Hepatic stellate cell (primary cell): ENCODE measurements around the gene TGFB1.
"Not testable (repeated sequence)": the region's sequence is repeated elsewhere in the genome, so short reads cannot be mapped to it uniquely, and the experiment has no call there.

Source experiments
- DNase-seq: peaks from one replicate; pipeline ENCODE4 v3.0.0; 2011; ENCODE audit warnings: low spot score

TGFB1 gene

GRCh38 chr19:41369769-41370168, 16.0 kb upstream of the TGFB1 start:
- no peak for DNase-seq

- DNase-seq: peak; percentile 64
Measured at GRCh38 chr19:41367848-41368301, 14.2 kb upstream of the TGFB1 start.

DNA sequence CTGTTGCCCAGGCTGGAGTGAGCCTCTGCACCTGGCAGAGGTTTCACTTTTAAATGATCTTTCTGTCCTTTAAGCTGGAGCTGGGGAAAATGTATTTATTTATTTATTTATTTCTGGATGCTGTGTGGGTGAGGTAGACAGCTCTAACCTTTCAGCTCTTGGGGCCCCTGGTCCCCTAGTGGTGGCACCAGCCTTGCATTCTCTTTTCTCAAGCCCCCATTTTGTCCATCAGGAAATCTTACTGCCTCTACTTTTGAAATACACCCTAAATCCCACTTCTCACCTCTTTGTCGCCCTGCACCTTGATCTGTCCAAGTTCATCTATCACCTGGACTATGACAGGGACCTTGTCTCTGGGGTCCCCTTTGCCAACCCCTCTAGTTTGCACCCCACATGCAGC, 12.4 kb upstream of the TGFB1 start:
- DNase-seq: no peak

DNA sequence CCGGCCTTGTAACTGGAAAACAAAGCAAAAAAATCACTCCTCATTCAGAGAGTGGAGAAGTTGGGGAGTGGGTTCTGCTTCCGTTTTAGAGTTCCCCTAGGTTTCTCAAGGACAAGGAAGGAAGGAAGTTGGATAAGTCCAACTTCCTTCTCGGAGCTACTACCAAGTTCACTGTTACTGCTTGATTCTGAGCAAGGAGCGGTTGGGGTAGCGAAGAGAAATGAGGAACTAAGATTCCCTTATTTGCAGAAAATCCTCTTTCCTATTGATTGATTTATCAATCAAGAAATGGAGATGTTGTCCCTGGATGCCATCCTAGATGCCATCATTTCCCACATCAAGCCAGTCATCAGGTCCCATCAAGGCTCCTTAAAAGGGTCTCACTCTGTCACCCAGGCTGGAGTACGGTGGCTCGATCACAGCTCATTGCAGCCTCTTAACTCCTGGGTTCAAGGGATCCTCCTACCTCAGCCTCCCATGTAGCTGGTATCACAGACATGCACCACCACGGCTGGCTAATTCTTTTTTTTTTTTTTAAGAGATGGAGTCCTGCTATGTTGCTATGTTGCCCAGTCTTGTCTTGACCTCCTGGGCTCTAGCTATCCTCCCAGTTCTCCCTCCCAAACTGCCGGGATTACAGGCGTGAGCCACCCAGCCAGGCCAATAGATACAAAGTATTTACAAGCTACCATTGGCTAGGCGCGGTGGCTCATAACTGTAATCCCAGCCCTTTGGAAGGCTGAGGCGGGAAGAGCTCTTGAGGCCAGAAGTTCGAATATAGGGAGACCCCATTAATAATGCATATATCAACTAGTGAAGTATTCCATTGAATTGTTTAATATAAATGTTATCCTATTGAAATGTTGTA, 11.0 kb upstream of the TGFB1 start:
- DNase-seq: no peak

DNA sequence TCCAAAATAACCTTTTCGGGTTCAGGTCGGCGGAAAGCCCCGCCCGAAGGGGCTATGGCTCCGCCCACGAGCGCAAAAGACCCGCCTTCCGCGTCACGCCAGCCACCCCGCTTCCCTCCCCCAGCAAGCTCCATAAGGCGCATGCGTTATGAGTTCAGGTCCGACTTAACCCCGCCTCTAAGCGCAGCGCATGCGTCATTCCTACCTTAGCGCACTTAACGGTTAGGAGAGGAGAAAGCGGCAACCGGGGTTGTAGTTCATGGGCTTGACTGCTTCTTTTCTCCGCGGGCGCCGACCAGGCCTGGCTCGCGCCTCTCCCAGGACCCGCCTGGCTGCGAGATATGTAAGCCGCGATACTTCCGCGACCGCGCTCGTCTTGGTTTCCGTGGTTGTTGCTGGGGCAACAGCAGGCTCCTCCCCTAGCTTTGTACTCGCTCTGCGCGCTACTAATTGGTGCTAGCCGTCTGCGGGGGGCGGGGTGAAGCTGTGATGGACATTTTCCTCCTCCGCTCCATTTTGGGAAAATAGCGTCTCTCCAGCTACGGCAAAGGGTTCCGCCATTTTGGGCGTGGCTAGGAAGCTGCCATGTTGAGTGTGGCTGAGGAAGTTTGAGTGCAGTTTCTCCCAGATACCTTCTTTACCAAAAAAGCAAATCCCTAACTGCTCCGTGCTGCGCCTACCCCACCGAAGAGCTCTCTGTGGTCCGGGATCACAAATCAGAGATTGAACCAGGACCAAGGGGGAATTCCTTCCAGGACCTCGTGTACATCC, 10.2 kb upstream of the TGFB1 start, which contains the start of gene B9D2:
TSS of gene B9D2 (minus strand) at position 397 of the 771 bp plus-strand sequence. CDS start 630 bp downstream, outside the sequence.
- DNase-seq: peak; percentile 98

GRCh38 chr19:41363371-41363752, 9.6 kb upstream of the TGFB1 start:
- no peak for DNase-seq

DNA sequence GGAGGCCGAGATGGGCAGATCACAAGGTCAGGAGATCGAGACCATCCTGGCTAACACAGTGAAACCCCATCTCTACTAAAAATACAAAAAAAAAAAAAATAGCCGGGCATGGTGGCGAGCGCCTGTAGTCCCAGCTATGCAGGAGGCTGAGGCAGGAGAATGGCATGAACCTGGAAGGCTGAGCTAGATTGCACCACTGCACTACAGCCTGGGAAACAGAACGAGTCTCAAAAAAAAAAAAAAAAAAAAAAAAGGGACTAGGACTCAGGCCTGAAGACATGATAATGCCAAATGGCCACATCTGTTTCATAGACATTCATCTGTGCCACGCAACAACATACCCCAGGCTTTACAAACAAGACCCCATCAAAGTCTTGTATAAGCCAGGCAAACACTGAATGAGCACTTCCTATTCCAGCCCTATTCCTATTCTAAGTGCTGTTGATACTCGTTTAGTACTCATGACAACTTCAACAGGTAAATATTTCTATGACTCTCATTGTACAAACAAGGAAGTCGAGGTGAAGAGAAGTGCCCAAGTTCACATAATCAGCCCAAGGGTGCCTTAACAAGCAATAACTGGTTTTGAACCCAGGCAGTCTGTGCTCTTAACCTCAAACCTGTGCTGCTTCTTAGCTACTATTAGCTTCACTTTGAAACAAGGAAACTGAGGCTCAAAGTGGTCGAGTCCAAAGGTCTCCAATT, 8.6 kb upstream of the TGFB1 start:
- DNase-seq: no peak

DNA sequence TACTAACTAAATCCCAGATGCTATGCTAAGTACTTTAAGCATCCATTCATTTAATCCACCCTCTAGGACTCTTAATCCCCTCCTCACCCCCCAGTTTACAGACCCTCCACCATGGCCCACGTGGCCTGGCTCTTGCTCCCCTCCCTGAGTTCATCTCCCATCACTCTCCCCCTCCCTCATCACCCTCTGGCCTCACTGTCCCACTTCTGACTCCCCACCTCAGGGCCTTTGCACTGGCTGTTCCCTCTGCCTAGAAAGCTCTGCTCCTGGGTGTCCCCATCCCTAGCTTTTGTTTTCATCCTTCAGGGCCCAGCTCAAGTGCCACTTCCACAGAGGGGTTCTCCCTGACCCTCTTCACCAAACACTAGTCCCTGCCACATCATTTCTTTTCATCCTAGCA, 6.0 kb upstream of the TGFB1 start:
- DNase-seq: no peak

DNA sequence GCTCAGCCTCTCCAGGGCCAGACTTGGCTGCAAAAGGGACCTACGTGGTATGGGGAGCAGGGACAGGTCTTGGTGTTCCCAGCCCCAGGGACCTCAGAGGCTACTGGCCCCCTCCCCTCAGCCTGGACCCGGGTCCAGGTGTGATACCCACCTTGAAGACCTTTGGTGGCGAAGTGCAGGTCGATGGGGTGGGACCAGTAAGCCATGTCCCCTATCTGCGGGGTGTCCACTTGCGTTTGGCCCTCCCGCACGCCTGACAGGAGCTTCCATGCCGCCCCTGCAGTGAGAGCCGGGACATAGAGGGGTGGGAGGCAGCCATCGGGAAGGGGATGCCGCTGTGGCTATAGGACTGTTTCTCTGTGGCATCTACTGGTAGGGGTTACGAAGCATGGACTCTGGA, 4.0 kb upstream of the TGFB1 start:
- DNase-seq: no peak

- DNase-seq: no peak
Measured at GRCh38 chr19:41356984-41357739, 3.4 kb upstream of the TGFB1 start.

GRCh38 chr19:41355802-41356201, 2.1 kb upstream of the TGFB1 start:
- no peak for DNase-seq

DNA sequence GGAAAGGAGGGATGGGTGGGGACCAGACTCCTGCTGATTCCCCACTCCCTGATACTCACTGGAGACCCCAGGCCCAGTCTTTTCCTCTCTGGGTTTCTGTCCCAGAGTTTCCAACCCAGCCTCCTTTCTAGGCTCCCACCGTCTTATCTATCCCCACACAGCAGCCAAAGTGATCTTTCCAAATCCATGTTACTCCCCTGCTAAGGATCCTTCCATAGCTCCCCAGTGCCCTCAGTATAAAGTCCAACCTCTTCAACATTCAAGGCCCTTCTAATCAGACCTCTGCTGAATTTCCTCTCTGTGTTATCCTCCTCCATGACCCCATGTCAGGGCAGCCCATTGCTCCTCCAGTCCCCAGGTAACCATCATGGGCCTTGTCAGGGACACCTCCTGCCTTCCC, 1.3 kb upstream of the TGFB1 start:
- no peak for DNase-seq

DNA sequence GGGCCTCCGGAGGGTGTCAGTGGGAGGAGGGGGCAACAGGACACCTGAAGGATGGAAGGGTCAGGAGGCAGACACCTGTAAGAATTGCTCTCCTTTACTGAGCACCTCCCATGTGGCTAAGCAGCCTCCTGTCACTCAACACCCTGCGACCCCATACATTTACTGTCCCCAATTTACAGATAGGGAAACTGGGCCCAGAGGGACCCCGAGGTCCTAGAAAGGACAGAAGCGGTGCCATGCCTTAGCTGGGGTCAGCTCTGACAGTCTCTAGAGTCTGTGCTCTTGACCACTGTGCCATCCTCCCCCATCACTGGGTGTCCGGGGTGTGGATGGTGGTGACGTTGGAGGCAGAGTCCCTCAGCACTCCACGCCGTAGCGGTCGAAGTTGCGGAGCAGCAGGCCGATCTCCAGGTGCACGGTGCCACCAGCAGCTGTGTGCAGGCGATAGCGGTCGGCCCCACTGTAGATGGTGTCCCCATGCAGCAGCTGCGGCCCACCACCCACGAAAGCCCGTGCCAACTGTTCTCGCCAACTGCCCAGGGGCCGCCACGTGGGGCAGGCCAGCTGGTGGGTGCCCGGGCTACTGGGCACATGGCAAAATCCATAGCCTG, 726 bp upstream of the TGFB1 start:
- DNase-seq: no peak

DNA sequence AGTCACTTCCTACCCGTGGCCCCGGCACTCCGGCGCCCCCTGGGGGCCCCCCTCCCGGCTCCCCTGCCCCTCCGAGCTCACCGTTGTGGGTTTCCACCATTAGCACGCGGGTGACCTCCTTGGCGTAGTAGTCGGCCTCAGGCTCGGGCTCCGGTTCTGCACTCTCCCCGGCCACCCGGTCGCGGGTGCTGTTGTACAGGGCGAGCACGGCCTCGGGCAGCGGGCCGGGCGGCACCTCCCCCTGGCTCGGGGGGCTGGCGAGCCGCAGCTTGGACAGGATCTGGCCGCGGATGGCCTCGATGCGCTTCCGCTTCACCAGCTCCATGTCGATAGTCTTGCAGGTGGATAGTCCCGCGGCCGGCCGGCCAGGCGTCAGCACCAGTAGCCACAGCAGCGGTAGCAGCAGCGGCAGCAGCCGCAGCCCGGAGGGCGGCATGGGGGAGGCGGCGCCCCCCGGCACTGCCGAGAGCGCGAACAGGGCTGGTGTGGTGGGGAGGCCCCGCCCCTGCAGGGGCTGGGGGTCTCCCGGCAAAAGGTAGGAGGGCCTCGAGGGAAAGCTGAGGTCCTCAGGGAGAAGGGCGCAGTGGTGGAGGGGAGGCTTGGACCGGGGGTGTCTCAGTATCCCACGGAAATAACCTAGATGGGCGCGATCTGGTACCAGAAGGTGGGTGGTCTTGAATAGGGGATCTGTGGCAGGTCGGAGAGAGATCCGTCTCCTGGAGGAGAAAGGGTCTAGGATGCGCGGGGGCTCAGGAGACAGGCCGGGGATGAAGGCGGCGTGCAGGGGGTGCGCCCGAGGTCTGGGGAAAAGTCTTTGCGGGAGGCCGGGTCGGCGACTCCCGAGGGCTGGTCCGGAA, 885 bp downstream of the TGFB1 start:
- peak; percentile 69 for DNase-seq

- DNase-seq: no peak
Measured at GRCh38 chr19:41352279-41352608, 1.5 kb downstream of the TGFB1 start.

GRCh38 chr19:41351339-41352245, 2.1 kb downstream of the TGFB1 start:
- DNase-seq: peak; percentile 75

- DNase-seq: no peak
Measured at GRCh38 chr19:41350735-41351338, 2.9 kb downstream of the TGFB1 start.

GRCh38 chr19:41346916-41347315, 6.8 kb downstream of the TGFB1 start:
- DNase-seq: not testable (repeated sequence)

DNA sequence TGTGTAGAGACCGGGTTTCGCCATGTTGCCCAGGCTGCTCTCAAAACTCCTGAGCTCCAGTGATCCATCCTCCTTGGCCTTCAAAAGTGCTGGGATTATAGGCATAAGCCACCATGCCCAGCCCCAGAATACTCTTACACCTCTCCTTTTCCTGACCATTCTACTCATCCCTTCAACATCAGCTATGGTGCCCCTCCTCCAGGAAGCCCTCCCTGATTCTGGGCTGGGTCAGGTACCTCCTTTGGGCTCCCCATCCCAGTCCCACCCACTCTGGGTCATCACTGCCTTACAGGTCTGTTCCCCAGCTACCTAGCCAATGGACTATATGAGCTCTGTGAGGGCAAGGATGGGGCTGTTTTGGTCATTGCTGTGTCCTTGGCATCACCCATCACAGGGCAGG, 9.6 kb downstream of the TGFB1 start:
- DNase-seq: no peak
